Measurements from ENCODE around the gene GNAI2. TPM values are rescaled to one million over a fixed set of nuclear protein-coding genes. Genes with fewer than 3 reads are reported as not detected.
"Not testable (repeated sequence)": the region's sequence is repeated elsewhere in the genome, so short reads cannot be mapped to it uniquely, and the experiment has no call there.

The GNAI2 gene
- total and polyA plus RNA-seq, 7 experiments from 2014 or later, result 225 to 527 (median 397) TPM

DNA sequence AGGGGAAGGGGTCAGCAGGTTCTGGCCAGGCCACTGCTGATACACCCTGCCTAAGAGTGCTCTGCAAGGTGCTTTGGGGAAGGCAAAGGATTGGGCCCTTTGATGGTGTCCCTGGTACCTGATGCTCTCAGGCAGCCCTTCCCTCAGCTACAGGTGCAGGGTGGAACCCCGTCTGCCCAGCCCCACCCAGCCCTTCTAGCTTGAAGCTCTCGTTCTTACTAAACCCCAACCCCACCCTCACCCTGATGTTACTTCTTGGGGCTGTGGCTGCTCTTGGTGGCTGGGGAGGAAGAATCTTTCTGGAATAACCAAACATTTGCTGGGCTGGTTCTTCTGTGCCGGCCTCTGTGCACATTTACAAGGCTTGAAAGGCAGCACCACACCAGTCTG is 6.4 kb downstream of the GNAI2 start:
- intact Hi-C loops (cut with micrococcal nuclease), result no loop called here
- Histone ChIP-seq H3K4me3 (ENCODE audit: low read length) (peak overlapping the region; percentile 11), H3K27ac (ENCODE audit: low read depth, low read length) (peak overlapping the region; percentile 84), H3K4me1 (ENCODE audit: control insufficient read depth in 2 of 2, insufficient read depth in 2 of 2, low read length in 2 of 2) (peaks cover 76 to 83% of the 10 kb centered on the region in 2 donors), H3K27me3 (ENCODE audit: control insufficient read depth in 2 of 2, insufficient read depth in 2 of 2, low read length in 2 of 2) (no peaks in the 10 kb centered on the region), H3K36me3 (ENCODE audit: control insufficient read depth in 2 of 3, insufficient read depth in 3 of 3, low read length in 3 of 3) (peaks cover 5 to 26% (median 7%) of the 10 kb centered on the region in 3 experiments), H3K9me3 (ENCODE audit: control insufficient read depth in 2 of 3, low read length in 3 of 3) (no peaks in the 10 kb centered on the region)
- Mint-ChIP-seq H3K9me3 (no peaks in the 10 kb centered on the region), H3K36me3 (peaks cover 0 to 12% (median 0%) of the 10 kb centered on the region in 5 donors), H3K4me1 (peaks cover 55 to 89% (median 84%) of the 10 kb centered on the region in 7 donors), H3K27me3 (no peaks in the 10 kb centered on the region), H3K27ac (peak overlapping the region; percentile 79 to 97 (median 93)), H3K4me3 (peak overlapping the region; percentile 58 to 81 (median 70))
- ATAC-seq (no peak), DNase-seq (peak in 1 of 9 donors; percentile 39)
- CTCF ChIA-PET, result interaction anchor here (9.5 kb wide), 1 partner anchor 12 kb away, joined by 211 read pairs; the partner anchor contains the start of gene GNAI2
- POLR2A ChIA-PET, result interaction anchor here (1.3 to 15.6 kb wide), 3 partner anchors 10 to 50 kb away, joined by 3 to 253 read pairs (median 6); partner anchors contain the start of gene GNAI2

DNA sequence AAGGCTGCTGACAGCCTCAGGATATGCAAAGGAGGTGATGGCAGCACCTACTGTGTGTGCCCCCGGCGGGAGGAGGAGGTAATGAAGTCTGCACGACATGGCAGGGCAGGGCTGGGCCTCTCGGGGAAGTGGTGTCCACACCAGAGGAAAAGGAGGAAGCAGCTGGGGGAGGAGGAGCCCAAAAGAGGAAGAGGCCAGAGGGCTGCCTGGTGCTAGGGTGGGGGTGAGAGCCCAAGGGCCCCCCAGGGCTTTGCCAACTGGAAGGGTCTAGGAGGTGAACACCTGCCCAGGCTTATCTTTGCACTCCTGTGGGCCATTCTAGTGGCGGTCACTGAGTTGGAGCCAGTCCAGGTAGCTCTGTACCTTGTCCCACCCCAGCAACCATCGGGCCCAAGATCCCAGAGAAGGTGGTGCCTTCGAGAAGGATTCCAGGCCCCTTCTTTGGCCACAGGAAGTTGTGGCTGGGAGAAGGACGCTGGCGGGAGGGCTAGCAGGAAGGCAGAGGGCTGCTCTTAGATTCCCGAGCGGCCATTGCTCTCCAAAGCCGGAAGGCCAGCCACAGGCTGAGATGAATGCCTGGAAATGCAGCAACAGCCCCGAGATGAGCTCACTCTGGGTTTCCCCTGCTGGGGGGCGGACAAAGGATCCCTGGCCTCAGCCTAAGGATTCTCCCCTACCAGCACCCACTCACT is 7.0 kb downstream of the GNAI2 start:
- Mint-ChIP-seq H3K4me1 (peaks cover 56 to 90% (median 84%) of the 10 kb centered on the region in 7 donors), H3K4me3 (peak overlapping the region; percentile 58 to 81 (median 70)), H3K27me3 (no peaks in the 10 kb centered on the region), H3K9me3 (no peaks in the 10 kb centered on the region), H3K36me3 (peaks cover 0 to 10% (median 0%) of the 10 kb centered on the region in 5 donors), H3K27ac (peak overlapping the region; percentile 79 to 97 (median 93))
- peak; percentile 40 for ATAC-seq
- peak overlapping the region; percentile 84 for H3K27ac ChIP-seq (ENCODE audit: low read depth, low read length)
- POLR2A ChIA-PET, result interaction anchor here (0.6 to 15.6 kb wide), 3 partner anchors 9 to 311 kb away, joined by 3 to 253 read pairs (median 6); partner anchors contain the start of gene GNAI2
- CTCF ChIA-PET, result interaction anchor here (1.4 to 9.5 kb wide), 2 partner anchors 12 to 56 kb away, joined by 6 to 211 read pairs; partner anchors contain the start of genes GNAI2, HYAL3 and NAA80
- H3K9me3 ChIP-seq (ENCODE audit: control insufficient read depth in 2 of 3, low read length in 3 of 3), result no peaks in the 10 kb centered on the region
- peak overlapping the region; percentile 11 for H3K4me3 ChIP-seq (ENCODE audit: low read length)
- intact Hi-C loops (cut with micrococcal nuclease), result no loop called here
- peaks cover 80 to 88% of the 10 kb centered on the region in 2 donors for H3K4me1 ChIP-seq (ENCODE audit: control insufficient read depth in 2 of 2, insufficient read depth in 2 of 2, low read length in 2 of 2)
- DNase-seq, result peak in 2 of 9 donors; percentile 39 to 55
- peaks cover 5 to 25% (median 7%) of the 10 kb centered on the region in 3 experiments for H3K36me3 ChIP-seq (ENCODE audit: control insufficient read depth in 2 of 3, insufficient read depth in 3 of 3, low read length in 3 of 3)
- no peaks in the 10 kb centered on the region for H3K27me3 ChIP-seq (ENCODE audit: control insufficient read depth in 2 of 2, insufficient read depth in 2 of 2, low read length in 2 of 2)

DNA sequence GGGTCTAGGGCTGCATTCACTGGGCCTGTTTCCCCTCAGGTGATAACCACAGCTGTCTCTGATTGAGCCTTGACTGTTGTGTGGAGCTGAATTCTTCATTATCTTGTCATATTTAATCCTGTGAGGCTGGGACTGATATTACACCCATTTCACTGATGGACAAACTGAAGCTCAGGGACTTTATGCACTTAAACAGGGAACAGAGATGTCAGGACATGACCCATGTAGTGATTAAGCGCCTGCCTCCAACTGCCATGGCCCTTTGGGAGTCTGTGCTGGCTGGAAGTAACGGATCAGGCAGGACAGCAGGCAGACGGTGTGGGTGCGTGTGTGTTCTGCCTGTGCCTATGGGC is 7.5 kb downstream of the GNAI2 start:
- peaks cover 58 to 88% (median 83%) of the 10 kb centered on the region in 7 donors for H3K4me1 Mint-ChIP-seq
- peaks cover 0 to 9% (median 0%) of the 10 kb centered on the region in 5 donors for H3K36me3 Mint-ChIP-seq
- no peaks in the 10 kb centered on the region for H3K9me3 Mint-ChIP-seq
- intact Hi-C loops (cut with micrococcal nuclease), result no loop called here
- H3K4me1 ChIP-seq (ENCODE audit: control insufficient read depth in 2 of 2, insufficient read depth in 2 of 2, low read length in 2 of 2), result peaks cover 75 to 89% of the 10 kb centered on the region in 2 donors
- ChIA-PET POLR2A (interaction anchor here (0.6 to 15.6 kb wide), 3 partner anchors 9 to 311 kb away, joined by 3 to 253 read pairs (median 6); partner anchors contain the start of gene GNAI2), CTCF (interaction anchor here (0.6 to 9.5 kb wide), 3 partner anchors 13 to 55 kb away, joined by 3 to 211 read pairs (median 6); partner anchors contain the start of genes GNAI2, HYAL3 and NAA80)
- H3K27ac ChIP-seq (ENCODE audit: low read depth, low read length), result peak overlapping the region; percentile 84
- DNase-seq (no peak), ATAC-seq (no peak)
- H3K27me3 Mint-ChIP-seq, result no peaks in the 10 kb centered on the region
- peak overlapping the region in 5 of 10 donors; percentile 10 to 68 (median 54) for H3K4me3 Mint-ChIP-seq
- H3K9me3 ChIP-seq (ENCODE audit: control insufficient read depth in 2 of 3, low read length in 3 of 3), result no peaks in the 10 kb centered on the region
- no peaks in the 10 kb centered on the region for H3K27me3 ChIP-seq (ENCODE audit: control insufficient read depth in 2 of 2, insufficient read depth in 2 of 2, low read length in 2 of 2)
- no peak overlapping the region for H3K4me3 ChIP-seq (ENCODE audit: low read length)
- peaks cover 5 to 30% (median 7%) of the 10 kb centered on the region in 3 experiments for H3K36me3 ChIP-seq (ENCODE audit: control insufficient read depth in 2 of 3, insufficient read depth in 3 of 3, low read length in 3 of 3)
- H3K27ac Mint-ChIP-seq, result peak overlapping the region; percentile 51 to 96 (median 90)

- H3K4me3 ChIP-seq (ENCODE audit: low read length); H3K9me3 ChIP-seq (ENCODE audit: control insufficient read depth in 2 of 3, low read length in 3 of 3); H3K27me3 Mint-ChIP-seq; intact Hi-C loops (cut with micrococcal nuclease); H3K36me3 Mint-ChIP-seq; DNase-seq; H3K27me3 ChIP-seq (ENCODE audit: control insufficient read depth in 2 of 2, insufficient read depth in 2 of 2, low read length in 2 of 2); ATAC-seq; H3K9me3 Mint-ChIP-seq: not testable (repeated sequence)
- Mint-ChIP-seq H3K4me1 (peaks cover 53 to 88% (median 73%) of the 10 kb centered on the region in 7 donors), H3K27ac (peak overlapping the region; percentile 42 to 96 (median 82)), H3K4me3 (peak overlapping the region in 8 of 10 donors; percentile 18 to 89 (median 74))
- peaks cover 67 to 88% of the 10 kb centered on the region in 2 donors for H3K4me1 ChIP-seq (ENCODE audit: control insufficient read depth in 2 of 2, insufficient read depth in 2 of 2, low read length in 2 of 2)
- peak overlapping the region; percentile 88 for H3K27ac ChIP-seq (ENCODE audit: low read depth, low read length)
- peaks cover 0 to 33% (median 0%) of the 10 kb centered on the region in 3 experiments for H3K36me3 ChIP-seq (ENCODE audit: control insufficient read depth in 2 of 3, insufficient read depth in 3 of 3, low read length in 3 of 3)
- ChIA-PET POLR2A (interaction anchor here (15.6 kb wide), 1 partner anchor 13 kb away, joined by 253 read pairs; the partner anchor contains the start of gene GNAI2), CTCF (interaction anchor here (0.7 to 9.5 kb wide), 2 partner anchors 14 to 1456 kb away, joined by 7 to 211 read pairs; partner anchors contain the start of gene GNAI2)
Measured at GRCh38 chr3:50244813-50245212, 8.8 kb downstream of the GNAI2 start.

DNA sequence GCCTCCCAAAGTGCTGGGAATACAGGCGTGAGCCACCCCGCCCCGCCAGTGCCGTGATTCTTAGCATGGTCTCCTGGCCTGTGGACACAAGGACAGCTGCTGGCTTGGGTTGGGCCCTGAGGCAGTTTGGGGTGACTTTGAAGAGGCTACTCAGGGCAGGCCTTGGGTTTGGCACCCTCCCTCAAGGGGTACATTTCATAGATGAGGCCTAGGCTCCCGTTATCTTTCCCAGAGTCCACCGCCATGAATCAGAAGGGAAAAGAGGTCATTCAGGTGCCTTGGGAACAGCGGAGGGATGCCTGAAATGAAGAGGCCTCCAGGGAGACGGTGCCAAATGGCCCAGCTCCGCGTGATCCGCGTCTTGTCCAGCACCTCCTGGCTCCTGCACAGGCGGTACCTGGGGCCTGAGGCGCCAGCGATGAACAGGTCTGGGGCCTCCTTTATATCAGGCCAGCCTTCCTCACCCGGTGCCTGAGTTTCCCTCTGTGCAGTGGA is 9.3 kb downstream of the GNAI2 start:
- peak overlapping the region; percentile 88 for H3K27ac ChIP-seq (ENCODE audit: low read depth, low read length)
- peaks cover 63 to 88% of the 10 kb centered on the region in 2 donors for H3K4me1 ChIP-seq (ENCODE audit: control insufficient read depth in 2 of 2, insufficient read depth in 2 of 2, low read length in 2 of 2)
- H3K4me3 ChIP-seq (ENCODE audit: low read length), result peak overlapping the region; percentile 52
- H3K36me3 Mint-ChIP-seq, result peaks cover 0 to 8% (median 0%) of the 10 kb centered on the region in 5 donors
- ATAC-seq (no peak), DNase-seq (no peak)
- no peaks in the 10 kb centered on the region for H3K27me3 Mint-ChIP-seq
- peak overlapping the region in 8 of 9 donors; percentile 80 to 96 (median 95) for H3K27ac Mint-ChIP-seq
- H3K27me3 ChIP-seq (ENCODE audit: control insufficient read depth in 2 of 2, insufficient read depth in 2 of 2, low read length in 2 of 2), result no peaks in the 10 kb centered on the region
- peaks cover 0 to 33% (median 0%) of the 10 kb centered on the region in 3 experiments for H3K36me3 ChIP-seq (ENCODE audit: control insufficient read depth in 2 of 3, insufficient read depth in 3 of 3, low read length in 3 of 3)
- no peaks in the 10 kb centered on the region for H3K9me3 Mint-ChIP-seq
- H3K9me3 ChIP-seq (ENCODE audit: control insufficient read depth in 2 of 3, low read length in 3 of 3), result no peaks in the 10 kb centered on the region
- H3K4me3 Mint-ChIP-seq, result peak overlapping the region; percentile 65 to 89 (median 82)
- intact Hi-C loops (cut with micrococcal nuclease), result no loop called here
- H3K4me1 Mint-ChIP-seq, result peaks cover 53 to 88% (median 74%) of the 10 kb centered on the region in 7 donors
- ChIA-PET CTCF (interaction anchor here (0.7 to 9.5 kb wide), 2 partner anchors 15 to 1456 kb away, joined by 7 to 211 read pairs; partner anchors contain the start of gene GNAI2), POLR2A (interaction anchor here (15.6 kb wide), 1 partner anchor 13 kb away, joined by 253 read pairs; the partner anchor contains the start of gene GNAI2)

Measured in naive thymus-derived CD4-positive, alpha-beta T cell (primary cell).